Measurements from ENCODE around the gene DLG1. TPM values are rescaled to one million over a fixed set of nuclear protein-coding genes. Genes with fewer than 3 reads are reported as not detected.

DLG1 gene
- total and polyA plus RNA-seq, 2 of the 4 experiments (the other 2 are of a cell fraction), result 21.2 to 57.7 TPM

DNA sequence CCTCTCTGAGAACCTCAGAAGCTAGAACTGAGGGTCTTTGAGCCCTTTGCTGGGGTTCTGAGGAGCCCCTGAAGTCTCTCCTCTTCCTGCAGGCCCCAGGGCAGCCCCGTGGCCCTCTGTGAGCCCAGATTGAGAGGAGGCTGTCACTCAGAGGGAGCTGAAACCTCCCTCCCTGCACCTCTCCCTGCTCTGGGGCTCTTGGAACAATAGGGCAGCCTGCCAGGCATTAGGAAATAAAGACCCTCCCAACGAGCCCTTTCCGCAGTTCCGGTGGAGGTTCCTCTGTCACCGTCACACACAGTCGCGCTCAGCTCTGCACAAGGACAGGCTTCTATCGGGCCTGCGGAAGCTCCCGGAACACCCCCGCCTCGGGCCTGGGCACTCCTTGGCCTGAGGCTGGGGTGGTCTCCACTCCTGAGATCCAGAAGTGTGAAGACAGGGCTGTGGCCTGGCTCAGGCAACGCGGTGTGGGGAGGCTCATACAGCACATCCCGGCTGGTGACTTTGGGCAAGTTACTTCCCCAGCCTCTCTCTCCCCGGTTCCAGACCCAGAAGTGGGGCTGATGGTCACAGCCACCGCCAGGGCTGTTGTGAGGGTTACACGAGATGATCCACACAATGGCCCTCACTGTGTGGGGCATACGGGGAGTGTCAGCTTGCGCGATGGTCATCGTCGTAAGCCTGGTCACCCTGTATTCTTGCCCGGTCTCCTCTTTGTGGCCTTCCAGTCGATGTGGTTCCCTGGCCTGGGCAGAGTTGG lies 286.5 kb downstream of the DLG1 start:
- intact Hi-C loops (cut with micrococcal nuclease), result no loop called here
- in situ Hi-C loops (cut with MboI; ENCODE audit: low sequenced_read_pairs), result no loop called here
- 79% methylated on average over 18 of the region's 25 CpGs; no CpG with 5 or more reads in 1 of the 2 experiments for WGBS, 2 experiments (ENCODE audit: extremely low coverage in 2 of 2, insufficient read length in 1 of 2)
- Histone ChIP-seq H3K23ac (ENCODE audit: low read depth, low read length) (no peak overlapping the region), H3K9me3 (ENCODE audit: control insufficient read depth, insufficient read depth, low read length) (peaks cover 2% of the 10 kb centered on the region; the same call in 1 of the 2 replicates), H2BK20ac (ENCODE audit: low read depth, low read length) (no peak overlapping the region), H3K18ac (ENCODE audit: low read depth, low read length) (no peak overlapping the region), H3K79me1 (ENCODE audit: low read depth in 1 of 2, low read length in 2 of 2) (no peaks in the 10 kb centered on the region), H3K14ac (replicated peaks; ENCODE audit: low read depth, low read length) (no peak overlapping the region), H2AK9ac (replicated peaks; ENCODE audit: low read depth, low read length, poor library complexity) (peak overlapping the region; percentile 13), H2AFZ (replicated peaks; ENCODE audit: low read length, poor library complexity) (peak overlapping the region; percentile 63), H4K20me1 (ENCODE audit: insufficient read depth, low read length) (no peaks in the 10 kb centered on the region), H2AK5ac (ENCODE audit: low read depth, low read length) (no peak overlapping the region), H4K5ac (ENCODE audit: low read depth, low read length) (no peak overlapping the region), H3K56ac (ENCODE audit: extremely low read depth, insufficient read depth, low read length) (no peak overlapping the region), H3K27ac (ENCODE audit: insufficient read depth, low read length) (no peak overlapping the region), H4K91ac (ENCODE audit: insufficient read depth, low read depth, low read length) (no peak overlapping the region), H2BK120ac (ENCODE audit: low read depth, low read length) (no peak overlapping the region), H3K9me1 (ENCODE audit: insufficient read depth, low read length) (no peaks in the 10 kb centered on the region), H3K27me3 (ENCODE audit: control insufficient read depth, insufficient read depth, low read length) (peaks cover 15% of the 10 kb centered on the region), H3K9ac (ENCODE audit: low read depth, low read length) (no peak overlapping the region), H3K4me3 (ENCODE audit: insufficient read depth, low read depth, low read length) (no peak overlapping the region), H2BK5ac (ENCODE audit: low read depth, low read length, poor library complexity, severe bottlenecking) (no peak overlapping the region), H3K4me1 (ENCODE audit: control insufficient read depth, insufficient read depth, low read length) (no peaks in the 10 kb centered on the region), H3K4me2 (ENCODE audit: low read depth, low read length) (no peak overlapping the region), H3K36me3 (ENCODE audit: control insufficient read depth, insufficient read depth, low read length) (no peaks in the 10 kb centered on the region), H4K8ac (ENCODE audit: low read depth in 2 of 2, low read length in 2 of 2) (no peak overlapping the region), H2BK15ac (ENCODE audit: low read depth, low read length) (no peak overlapping the region), H3K4ac (ENCODE audit: low read depth, low read length) (no peak overlapping the region)
- dilution Hi-C loops (cut with HindIII; ENCODE audit: low sequenced_read_pairs, unreplicated experiment), result no loop called here
- no peak for DNase-seq
- ATAC-seq (ENCODE audit: low read depth), result no peak
- CTCF ChIA-PET, result no interaction called here
- no peak for TF ChIP-seq MXI1 (IDR thresholded peaks at IDR 0.05; ENCODE audit: borderline replicate concordance, low read depth, low read length)
- no peak for TF ChIP-seq CHD1 (IDR thresholded peaks at IDR 0.05; ENCODE audit: low read depth, low read length)
- TF ChIP-seq FOS (IDR thresholded peaks at IDR 0.05; ENCODE audit: low read depth, low read length), result no peak
- no peak for TF ChIP-seq POLR2A (IDR thresholded peaks at IDR 0.05; ENCODE audit: low read depth, low read length)
- no TSS peak for BruUV-seq (replicated peaks)
- POLR2A ChIA-PET (ENCODE audit: unreplicated experiment), result no interaction called here

Data from IMR-90 (cell line).